ENCODE data around the gene TIMM17A.

DNA sequence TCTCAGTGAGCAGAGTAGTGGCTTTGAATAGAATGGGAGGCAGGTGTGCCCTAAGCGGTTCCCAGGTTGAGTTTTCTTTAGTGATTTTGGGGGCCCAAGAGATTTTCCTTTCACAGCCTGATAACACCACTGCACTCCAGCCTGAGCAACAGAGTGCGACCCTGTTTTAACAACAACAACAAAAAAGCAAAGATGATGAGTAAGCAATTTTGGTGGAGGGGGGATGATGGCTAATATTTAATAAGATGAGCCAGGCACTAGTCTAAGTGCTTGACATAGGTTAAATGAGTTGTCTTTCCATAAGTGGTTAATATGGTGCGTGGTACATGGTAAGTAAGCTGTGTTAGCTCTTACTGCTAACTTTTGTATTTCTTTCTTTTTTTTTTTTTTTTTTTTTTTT is 29.1 kb downstream of the TIMM17A start:
- TF ChIP-seq POLR2A (IDR thresholded peaks at IDR 0.05) (no peak), POLR2AphosphoS5 (IDR thresholded peaks at IDR 0.05) (no peak)

All from sigmoid colon (tissue), 4 donors.